ENCODE results near the gene PRRG4. TPM values are rescaled to one million over a fixed set of nuclear protein-coding genes. Genes with fewer than 3 reads are reported as not detected.
A peak's percentile ranks its signal among the peaks of the same experiment; 100 is the strongest.

Gene PRRG4
- total RNA-seq, 3 donors from 2014 or later, result 2.2 to 25.5 (median 9.5) TPM

- DNase-seq (ENCODE audit: low spot score in 2 of 2), result peak in 1 of 2 donors; percentile 49
- intact Hi-C loops (cut with DNase I; ENCODE audit: low total_unique reads), result no loop called here
- Histone ChIP-seq H3K27ac (peak overlapping the region; percentile 95 to 99), H3K4me1 (no peaks in the 10 kb centered on the region), H3K36me3 (no peaks in the 10 kb centered on the region), H3K4me3 (peak overlapping the region; percentile 85 to 96 (median 93)), H3K27me3 (no peaks in the 10 kb centered on the region), H3K9me3 (no peaks in the 10 kb centered on the region)
- TF ChIP-seq, protein P1, sequence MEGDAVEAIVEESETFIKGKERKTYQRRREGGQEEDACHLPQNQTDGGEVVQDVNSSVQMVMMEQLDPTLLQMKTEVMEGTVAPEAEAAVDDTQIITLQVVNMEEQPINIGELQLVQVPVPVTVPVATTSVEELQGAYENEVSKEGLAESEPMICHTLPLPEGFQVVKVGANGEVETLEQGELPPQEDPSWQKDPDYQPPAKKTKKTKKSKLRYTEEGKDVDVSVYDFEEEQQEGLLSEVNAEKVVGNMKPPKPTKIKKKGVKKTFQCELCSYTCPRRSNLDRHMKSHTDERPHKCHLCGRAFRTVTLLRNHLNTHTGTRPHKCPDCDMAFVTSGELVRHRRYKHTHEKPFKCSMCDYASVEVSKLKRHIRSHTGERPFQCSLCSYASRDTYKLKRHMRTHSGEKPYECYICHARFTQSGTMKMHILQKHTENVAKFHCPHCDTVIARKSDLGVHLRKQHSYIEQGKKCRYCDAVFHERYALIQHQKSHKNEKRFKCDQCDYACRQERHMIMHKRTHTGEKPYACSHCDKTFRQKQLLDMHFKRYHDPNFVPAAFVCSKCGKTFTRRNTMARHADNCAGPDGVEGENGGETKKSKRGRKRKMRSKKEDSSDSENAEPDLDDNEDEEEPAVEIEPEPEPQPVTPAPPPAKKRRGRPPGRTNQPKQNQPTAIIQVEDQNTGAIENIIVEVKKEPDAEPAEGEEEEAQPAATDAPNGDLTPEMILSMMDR (IDR thresholded peaks at IDR 0.05), result no peak
- TF ChIP-seq POLR2AphosphoS5 (IDR thresholded peaks at IDR 0.05) (peak in 2 of 3 donors; percentile 26 to 59), POLR2A (IDR thresholded peaks at IDR 0.05) (no peak)
These were observed 64.6 kb downstream of the PRRG4 start for GRCh38 chr11:32894149-32894827.

- no peak for DNase-seq (ENCODE audit: low spot score in 2 of 2)
- no peaks in the 10 kb centered on the region for H3K36me3 ChIP-seq
- no peaks in the 10 kb centered on the region for H3K9me3 ChIP-seq
- intact Hi-C loops (cut with DNase I; ENCODE audit: low total_unique reads), result no loop called here
- H3K4me1 ChIP-seq, result no peaks in the 10 kb centered on the region
- peak overlapping the region; percentile 95 to 99 for H3K27ac ChIP-seq
- TF ChIP-seq, protein P1 (IDR thresholded peaks at IDR 0.05), result no peak
- no peak for TF ChIP-seq POLR2AphosphoS5 (IDR thresholded peaks at IDR 0.05)
- no peak for TF ChIP-seq POLR2A (IDR thresholded peaks at IDR 0.05)
- no peaks in the 10 kb centered on the region for H3K27me3 ChIP-seq
- H3K4me3 ChIP-seq, result no peak overlapping the region
These were observed 65.2 kb downstream of the PRRG4 start for GRCh38 chr11:32894921-32895320.

DNA sequence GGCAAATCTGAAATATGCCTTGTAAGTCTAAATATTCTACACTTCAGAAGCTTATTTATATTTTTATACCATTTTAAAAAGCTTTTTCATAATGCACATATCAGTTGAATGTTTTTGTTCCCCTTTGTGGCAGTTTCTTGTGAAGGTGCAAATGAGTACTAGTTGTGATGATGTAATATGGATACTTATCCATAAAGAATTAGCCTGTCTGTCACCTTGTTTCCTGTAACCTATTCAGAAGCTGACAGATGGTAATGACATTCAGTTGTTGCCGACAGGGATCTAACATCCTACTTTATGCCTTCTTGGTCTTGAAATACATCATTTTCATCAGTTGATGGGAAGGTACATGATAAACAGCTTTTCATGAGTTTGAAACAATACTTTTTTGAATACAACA, 65.7 kb downstream of the PRRG4 start:
- H3K27me3 ChIP-seq, result no peaks in the 10 kb centered on the region
- H3K36me3 ChIP-seq, result no peaks in the 10 kb centered on the region
- no peaks in the 10 kb centered on the region for H3K4me1 ChIP-seq
- no peak for TF ChIP-seq POLR2AphosphoS5 (IDR thresholded peaks at IDR 0.05)
- TF ChIP-seq POLR2A (IDR thresholded peaks at IDR 0.05), result no peak
- TF ChIP-seq, protein P1 (IDR thresholded peaks at IDR 0.05), result no peak
- H3K27ac ChIP-seq, result no peak overlapping the region
- no peak for DNase-seq (ENCODE audit: low spot score in 2 of 2)
- no peaks in the 10 kb centered on the region for H3K9me3 ChIP-seq
- H3K4me3 ChIP-seq, result no peak overlapping the region
- intact Hi-C loops (cut with DNase I; ENCODE audit: low total_unique reads), result no loop called here

- Histone ChIP-seq H3K27ac (no peak overlapping the region), H3K4me3 (no peak overlapping the region), H3K36me3 (no peaks in the 10 kb centered on the region), H3K9me3 (no peaks in the 10 kb centered on the region), H3K27me3 (no peaks in the 10 kb centered on the region), H3K4me1 (no peaks in the 10 kb centered on the region)
- TF ChIP-seq POLR2AphosphoS5 (IDR thresholded peaks at IDR 0.05) (no peak), POLR2A (IDR thresholded peaks at IDR 0.05) (no peak)
- TF ChIP-seq, protein P1 (IDR thresholded peaks at IDR 0.05), result no peak
- intact Hi-C loops (cut with DNase I; ENCODE audit: low total_unique reads), result no loop called here
- no peak for DNase-seq (ENCODE audit: low spot score in 2 of 2)
These were observed 67.4 kb downstream of the PRRG4 start for GRCh38 chr11:32897103-32897502.

DNA sequence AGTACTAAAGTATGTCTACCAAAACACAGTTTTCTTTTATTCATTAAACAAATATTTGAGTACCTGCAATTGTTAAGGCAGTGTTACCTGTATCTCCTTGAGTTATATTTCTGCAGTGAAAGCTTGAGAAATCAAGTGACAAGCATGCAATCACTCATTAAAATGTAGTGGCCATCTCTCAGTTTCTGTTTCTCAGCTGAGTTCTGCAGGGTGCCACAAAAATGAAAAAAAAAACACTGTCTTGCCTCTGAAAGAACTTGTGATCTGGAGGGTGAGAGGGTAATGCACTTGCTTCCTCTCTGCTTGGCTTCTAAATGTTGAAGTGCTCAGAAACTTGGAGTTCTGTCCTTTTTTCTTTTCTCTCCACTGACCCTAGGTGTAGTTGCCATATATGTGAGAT, 69.7 kb downstream of the PRRG4 start:
- TF ChIP-seq, protein P1 (IDR thresholded peaks at IDR 0.05), result no peak
- TF ChIP-seq POLR2A (IDR thresholded peaks at IDR 0.05) (no peak), POLR2AphosphoS5 (IDR thresholded peaks at IDR 0.05) (no peak)
- no peaks in the 10 kb centered on the region for H3K4me1 ChIP-seq
- H3K27me3 ChIP-seq, result no peaks in the 10 kb centered on the region
- no peaks in the 10 kb centered on the region for H3K36me3 ChIP-seq
- no peaks in the 10 kb centered on the region for H3K9me3 ChIP-seq
- intact Hi-C loops (cut with DNase I; ENCODE audit: low total_unique reads), result no loop called here
- DNase-seq (ENCODE audit: low spot score in 2 of 2), result no peak
- no peak overlapping the region for H3K27ac ChIP-seq
- H3K4me3 ChIP-seq, result no peak overlapping the region
